Measurements from ENCODE around the gene PCDHGA5.

DNA sequence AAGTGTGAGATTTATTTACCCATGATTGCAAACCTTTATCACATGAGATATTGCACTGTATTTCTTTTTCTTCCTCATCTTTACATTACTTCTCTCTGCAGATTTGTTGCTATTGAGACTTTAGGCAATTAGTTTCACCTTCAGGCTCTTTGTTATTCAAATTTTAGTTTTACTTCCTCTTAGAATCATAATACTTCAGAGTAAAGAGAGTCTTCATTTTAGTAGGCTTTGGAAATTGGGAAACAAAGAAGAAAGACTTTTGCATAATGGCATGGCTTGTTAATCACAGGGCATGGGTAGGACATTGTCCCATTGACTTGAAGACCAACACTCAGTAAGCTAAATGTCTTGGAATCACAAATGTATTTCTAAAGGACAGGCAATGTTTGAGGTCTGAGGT lies 1.2 kb upstream of the PCDHGA5 start:
- TF ChIP-seq FOXK2 (IDR thresholded peaks at IDR 0.05) = no peak
- TF ChIP-seq FOXA1 (IDR thresholded peaks at IDR 0.05) = no peak
- TF ChIP-seq SP1 (IDR thresholded peaks at IDR 0.05) = no peak
- no peak for TF ChIP-seq L3MBTL2 (conservative IDR thresholded peaks at IDR 0.05)
- no peak for TF ChIP-seq LEF1 (IDR thresholded peaks at IDR 0.05; ENCODE audit: borderline replicate concordance)
- TF ChIP-seq ARNT (IDR thresholded peaks at IDR 0.05) = no peak
- no peak for TF ChIP-seq ELF4 (IDR thresholded peaks at IDR 0.05)
- TF ChIP-seq NFRKB (IDR thresholded peaks at IDR 0.05) = no peak
- no peak for TF ChIP-seq TARDBP (IDR thresholded peaks at IDR 0.05)

Data from HEK293T (cell line).